Measurements from ENCODE around the gene ZNF341. TPM values are rescaled to one million over a fixed set of nuclear protein-coding genes. Genes with fewer than 3 reads are reported as not detected.
A peak's percentile ranks its signal among the peaks of the same experiment; 100 is the strongest.

Gene ZNF341
- total RNA-seq, 1 donor from 2014 or later: 4.8 TPM

DNA sequence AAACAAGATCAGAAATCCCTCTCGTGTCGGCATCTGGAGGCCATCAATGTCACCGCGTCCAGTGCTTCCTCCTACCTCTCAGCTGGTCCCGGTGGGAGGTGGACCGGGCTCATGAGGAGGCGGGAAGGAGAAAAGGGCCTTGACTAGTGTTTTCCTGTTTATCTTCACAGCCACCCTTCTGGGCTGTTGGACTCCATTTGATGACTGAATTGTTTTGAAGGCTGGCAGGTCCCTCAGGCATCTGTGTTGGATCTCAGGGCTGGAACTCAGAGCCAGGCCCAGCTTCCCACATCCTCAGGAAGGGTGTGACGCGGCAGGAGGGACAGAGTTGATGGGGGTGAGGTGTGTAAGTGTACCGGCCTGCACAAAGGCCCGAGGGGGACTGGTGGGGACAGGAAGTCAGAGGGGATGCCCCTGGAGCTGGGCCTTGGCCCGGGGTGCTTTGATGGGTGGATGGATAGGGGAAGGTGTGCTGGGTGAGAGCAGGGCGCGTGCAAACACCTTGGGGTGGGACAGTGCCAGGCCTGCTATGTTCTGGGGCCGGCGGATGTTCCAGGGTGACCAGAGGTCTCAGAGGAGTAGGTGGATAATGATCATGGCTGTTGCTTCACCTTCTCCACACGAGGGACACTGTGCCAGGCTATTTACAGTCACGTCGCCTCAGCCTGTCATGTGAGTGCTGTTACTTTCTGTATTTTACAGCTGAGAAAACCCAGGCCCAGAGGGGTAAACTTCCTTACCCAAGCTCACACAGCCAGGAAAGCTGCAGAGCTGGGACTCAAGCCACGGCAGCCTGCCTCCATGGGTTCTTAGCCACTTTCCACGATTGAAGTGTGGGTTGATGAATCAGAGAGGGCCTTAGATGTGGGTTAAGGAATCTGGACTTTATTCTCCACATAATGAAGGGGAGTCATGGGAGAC lies 61.5 kb downstream of the ZNF341 start:
- no peak for DNase-seq (ENCODE audit: low spot score)

DNA sequence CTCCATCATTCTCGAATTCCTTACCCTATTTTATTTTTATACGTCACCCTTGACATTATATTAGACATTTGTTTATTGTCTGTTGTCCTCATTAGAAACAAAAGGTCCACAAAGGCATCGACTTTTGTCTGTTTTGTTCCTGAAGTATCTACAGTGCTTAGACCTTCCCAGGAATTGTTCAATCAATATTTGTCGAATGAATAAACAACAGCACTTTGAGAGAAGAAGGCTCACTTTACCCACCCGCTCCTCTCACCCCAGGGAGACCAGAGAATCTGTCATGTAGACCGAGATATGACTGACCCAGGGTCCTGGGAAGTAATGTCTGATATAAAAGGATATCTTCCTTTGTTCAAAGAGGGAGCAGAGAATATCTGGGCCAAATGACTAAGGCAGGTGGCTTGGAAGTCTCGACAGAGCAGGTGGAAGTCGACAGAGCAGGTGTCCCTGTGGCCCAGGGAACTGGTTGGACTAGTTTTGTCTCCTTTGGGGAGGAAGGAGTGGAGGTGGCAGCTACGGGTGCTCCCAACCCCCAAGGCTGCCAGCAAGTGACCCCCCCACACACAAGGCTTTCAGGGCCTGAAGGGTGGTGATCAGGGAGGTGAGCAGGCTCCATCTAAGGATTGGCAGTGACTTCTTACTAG lies 64.6 kb downstream of the ZNF341 start:
- peak; percentile 80 for DNase-seq (ENCODE audit: low spot score)

DNA sequence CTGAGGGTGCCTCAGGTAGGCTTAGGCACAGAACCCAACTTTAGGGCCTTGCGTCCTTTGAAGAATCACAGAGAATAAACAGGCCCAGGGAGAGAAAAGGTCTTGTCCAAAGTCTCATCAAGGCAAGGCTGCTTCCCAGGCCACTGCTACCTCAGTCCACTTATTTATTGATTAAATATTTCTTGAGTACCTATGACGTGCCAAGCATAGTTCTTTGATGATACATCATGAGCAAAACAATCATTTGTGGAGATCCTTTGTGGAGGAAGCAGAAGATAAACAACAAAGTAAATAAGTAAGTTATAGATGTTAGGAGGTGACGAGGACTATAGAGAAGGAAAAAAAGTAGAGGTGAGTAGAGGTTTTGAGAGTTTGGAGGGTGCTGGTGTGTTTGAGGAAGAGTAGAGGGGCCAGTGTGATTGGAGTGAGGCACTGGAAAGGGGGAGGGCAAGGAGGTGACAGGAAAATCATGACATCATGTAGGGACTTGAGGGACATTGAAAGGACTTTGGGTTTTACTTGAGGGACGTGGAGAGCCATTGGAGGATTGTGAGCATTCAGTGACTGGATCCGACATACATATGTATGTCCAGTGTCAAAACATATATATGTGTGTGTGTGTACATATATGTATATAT lies 65.2 kb downstream of the ZNF341 start:
- no peak for DNase-seq (ENCODE audit: low spot score)

DNA sequence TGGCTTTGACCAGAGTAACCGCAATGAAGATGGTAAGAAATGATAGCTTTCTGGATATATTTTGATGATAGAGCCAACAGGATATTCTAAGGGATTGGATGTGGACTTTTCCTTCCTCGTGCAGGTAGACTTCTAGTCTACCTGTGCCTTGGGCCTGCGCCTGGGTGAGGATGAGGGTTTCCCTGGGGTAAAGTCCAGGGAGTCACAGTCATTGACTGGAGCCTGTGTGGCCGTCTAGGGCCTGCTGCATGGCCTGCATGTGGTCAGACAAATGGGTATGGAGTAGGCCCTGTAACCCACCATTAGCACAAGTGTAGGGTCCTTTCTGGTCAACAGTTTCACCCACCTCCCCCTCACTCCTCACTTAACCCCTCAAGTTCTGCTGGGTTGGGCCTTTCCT lies 66.6 kb downstream of the ZNF341 start:
- no peak for DNase-seq (ENCODE audit: low spot score)

DNA sequence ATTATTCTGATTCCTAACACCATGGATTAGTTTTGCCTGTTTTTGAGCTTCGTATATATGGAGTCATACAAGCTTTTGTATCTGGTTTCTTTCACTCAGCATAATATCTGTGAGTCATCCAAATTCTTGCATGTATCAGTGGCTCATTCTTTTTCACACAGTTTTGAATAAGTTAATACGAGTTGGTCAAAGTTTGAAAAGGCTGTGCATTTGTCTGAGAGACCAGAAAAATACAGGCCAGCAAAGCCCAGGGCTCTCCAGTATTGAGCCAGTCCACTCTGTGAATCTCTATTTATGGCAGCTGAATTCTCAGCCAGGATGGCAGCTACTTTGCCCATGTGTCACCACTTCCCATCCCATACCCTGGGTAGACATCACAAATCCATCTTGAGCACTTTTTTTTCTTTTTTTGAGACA lies 72.1 kb downstream of the ZNF341 start:
- DNase-seq (ENCODE audit: low spot score): no peak

DNA sequence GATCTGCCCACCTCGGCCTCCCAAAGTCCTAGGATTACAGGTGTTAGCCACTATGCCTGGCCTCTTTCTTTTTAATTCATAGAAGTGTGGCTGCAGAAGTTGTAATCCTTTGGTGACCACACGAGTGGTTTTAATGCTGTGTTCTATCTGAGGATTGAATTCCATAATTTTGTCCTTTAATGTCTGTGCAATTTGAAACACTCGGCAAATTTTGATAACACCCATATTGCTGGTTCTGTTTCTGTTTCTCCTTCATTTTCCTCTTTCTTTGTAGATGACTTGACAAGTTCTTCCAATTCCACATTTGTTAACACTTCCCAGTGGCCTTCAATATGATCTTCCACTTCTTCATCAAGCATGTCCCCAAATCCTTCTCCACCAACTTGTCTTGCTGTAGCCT lies 76.6 kb downstream of the ZNF341 start:
- no peak for DNase-seq (ENCODE audit: low spot score)

DNA sequence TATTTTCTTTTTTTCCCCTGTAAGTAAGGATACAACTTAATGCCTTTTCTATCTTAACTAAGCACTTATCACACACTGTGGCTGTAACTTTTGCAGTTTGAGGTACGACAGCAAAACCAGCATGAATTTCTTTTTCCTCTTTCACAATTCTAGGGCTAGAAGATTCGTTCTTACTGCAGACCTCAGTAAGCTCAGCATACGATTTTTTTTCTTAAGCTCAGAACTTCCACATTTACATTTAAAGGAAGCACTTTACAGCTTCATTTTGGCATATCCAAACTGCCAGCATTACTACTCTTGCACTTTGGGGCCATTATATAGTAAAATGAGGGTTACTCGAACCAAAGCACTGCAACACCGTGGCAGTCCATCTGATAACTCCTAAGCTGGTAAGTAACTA lies 78.5 kb downstream of the ZNF341 start:
- DNase-seq (ENCODE audit: low spot score): no peak

DNA sequence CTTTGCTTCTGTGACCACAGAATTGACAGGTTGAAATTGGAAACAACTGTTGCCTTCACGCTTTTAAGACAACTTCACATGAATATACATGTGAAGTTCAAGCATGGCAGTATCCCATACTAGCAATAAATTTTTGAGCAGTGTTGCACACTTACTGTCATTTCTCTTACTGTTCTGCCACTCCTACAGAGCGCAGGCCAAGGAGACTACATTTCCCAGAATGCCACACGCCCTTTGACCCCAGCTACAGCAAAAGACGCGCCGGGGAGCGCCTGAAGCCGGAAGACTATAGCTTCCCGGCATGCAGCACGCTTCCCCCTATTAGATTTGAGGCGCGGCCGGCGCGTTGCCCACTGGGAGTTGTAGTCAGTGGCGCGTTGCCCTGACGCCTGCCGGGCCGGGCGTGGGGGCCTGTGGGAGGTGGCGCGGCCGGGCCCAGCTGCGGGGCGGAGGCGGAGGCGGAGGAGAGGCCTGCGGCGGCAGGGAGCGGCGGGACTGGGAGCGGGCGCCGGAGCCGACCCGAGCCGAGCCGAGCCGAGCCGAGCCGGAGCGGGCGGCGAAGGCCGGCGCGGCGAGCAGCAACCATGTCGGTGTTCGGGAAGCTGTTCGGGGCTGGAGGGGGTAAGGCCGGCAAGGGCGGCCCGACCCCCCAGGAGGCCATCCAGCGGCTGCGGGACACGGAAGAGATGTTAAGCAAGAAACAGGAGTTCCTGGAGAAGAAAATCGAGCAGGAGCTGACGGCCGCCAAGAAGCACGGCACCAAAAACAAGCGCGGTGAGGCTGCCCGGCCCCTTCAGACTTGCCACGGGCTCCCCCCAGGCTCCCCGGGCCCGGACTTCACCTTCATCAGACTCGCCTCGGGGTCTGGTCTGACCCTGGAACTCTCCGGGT lies 79.3 kb downstream of the ZNF341 start, which contains the start of gene CHMP4B:
Gene CHMP4B, plus strand, starts transcription at position 464 of the 891 bp plus-strand sequence. Its CDS starts 121 bp downstream, at position 585.
- DNase-seq (ENCODE audit: low spot score): peak; percentile 99

DNA sequence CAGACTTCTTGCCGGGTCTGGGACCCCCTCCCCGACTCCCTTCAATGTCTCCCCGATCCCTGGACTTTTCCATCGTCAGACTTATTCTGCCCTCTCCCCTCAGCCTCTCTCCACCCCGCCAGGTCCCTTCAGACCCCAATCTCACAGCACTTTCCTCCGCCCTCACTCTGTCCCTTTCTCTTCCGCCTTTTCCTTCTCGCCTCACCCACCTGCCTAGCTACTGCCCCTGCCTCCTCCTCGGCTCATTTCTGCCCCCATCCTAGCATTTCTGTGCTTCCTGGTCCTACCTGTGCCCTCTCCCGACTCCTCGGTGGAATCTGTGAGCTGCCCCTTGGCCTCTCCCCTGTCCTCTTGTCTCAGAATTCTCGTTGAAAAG lies 80.0 kb downstream of the ZNF341 start:
- DNase-seq (ENCODE audit: low spot score): no peak

DNA sequence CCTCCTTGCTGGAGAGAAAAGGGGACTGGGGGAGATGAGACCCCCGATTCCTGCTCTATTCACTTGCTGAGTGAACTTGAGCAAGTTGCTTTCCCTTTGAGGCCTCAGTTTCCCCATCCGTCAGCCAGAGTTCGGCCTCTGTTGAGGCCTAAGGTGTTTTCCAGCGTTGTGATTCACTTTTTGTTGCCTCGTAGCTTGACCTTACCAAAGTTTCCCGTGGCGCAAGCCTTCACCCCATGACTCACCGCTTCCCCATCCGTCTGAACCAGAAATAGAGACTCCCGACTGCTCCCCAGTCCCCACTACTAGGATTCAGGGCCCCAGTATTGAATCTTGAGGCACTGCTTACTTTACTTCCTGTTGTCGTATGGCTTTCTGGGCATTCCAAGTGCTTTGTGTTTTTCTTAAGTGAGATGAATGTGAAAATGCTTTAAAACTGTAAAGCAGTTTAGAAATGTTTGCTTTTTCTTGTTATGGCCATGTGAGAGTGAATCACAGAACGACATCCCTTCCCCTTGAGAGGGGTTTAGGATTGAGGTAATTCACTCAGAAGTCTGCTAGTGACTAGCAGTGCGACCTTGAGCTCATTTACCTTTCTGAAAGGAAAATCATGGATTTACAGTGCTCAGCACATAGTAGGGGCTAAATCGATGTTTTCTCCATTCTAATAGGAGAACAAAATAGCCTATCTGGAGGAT lies 80.5 kb downstream of the ZNF341 start:
- peak; percentile 71 for DNase-seq (ENCODE audit: low spot score)

DNA sequence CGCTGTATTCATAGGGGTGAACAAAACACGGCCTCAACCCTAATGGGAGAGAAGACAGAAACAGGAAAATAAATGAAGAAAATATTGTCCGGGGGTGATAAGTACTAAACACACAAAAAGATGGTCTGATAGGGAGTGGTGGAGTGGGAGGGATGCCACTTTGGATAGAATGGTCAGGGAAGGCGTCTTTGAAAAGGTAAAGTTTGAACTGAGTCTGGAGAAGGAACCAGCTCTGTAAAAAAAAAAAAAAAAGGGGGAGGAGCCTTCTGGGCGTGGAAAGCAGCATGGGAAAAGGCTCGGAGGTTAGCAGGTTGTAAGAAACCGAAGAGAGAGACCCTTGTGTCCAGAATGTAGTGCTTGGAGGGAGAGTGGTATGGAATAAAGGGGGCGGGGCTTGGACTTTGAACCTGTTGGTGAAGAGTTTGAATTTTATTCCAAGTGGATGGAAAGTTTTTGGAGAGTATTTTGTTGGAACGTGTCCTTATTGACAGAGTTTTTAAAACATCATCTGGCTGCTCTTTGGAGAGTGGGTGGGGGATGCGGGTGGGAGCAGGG lies 81.2 kb downstream of the ZNF341 start:
- DNase-seq (ENCODE audit: low spot score): no peak

DNA sequence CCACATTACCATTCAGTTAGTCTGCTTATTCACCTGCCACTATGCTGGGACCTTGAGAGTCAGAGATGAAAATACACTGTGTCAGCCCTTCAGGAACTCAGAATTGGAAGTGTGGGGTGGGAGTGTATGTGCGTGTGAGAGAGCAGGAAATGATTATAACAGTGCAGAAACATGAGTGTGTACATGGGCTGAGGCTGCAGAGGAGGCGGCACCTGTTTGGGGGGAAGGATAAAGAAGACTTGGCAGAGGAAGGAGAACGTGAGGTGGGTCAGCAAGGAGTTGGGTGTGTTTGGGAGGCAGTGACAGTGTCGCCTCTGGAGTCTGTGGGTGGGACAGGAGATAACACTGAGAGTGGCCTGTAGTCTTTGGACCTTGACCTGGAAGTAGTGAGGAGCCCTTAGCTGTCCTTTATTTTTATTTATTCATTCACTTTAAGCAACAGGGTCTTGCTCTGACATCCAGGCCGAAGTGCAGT lies 82.5 kb downstream of the ZNF341 start:
- no peak for DNase-seq (ENCODE audit: low spot score)

DNA sequence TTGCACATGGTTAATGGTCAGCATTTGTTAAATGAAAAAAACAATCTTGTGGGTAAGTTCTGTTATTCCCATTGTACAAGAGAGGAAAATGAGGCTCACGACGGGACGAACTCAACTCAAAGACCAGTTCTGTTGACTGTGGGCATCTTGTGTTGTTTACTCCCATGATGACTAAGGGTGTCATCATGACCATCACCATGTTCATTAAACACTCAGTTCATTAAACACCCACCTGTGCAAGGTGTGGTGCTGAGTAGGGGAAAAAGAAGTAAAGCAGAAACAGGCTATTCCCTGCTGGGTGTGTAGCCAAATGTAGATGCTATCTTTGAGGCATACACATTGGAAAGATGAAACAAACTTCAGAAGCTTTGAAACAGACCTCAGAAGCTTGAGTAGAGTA lies 83.9 kb downstream of the ZNF341 start:
- DNase-seq (ENCODE audit: low spot score): no peak

DNA sequence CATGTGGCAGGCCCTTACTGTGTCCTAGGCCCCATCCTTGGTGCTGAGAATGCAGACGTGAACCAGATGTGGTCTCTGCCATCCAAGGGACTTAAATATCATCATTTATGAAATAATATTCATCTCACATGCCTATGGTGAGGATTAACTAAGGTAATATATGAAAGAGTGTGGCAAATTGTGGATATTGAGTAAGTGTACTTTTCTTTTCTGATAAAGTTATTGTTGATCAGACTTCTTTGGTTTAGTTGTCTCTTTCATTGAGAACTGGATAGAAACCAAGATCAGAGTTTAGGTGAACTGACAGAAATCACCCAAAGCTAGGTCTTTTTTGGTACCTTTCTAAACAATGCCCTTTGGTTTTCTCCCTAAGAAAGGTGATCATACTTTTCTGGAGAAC lies 84.4 kb downstream of the ZNF341 start:
- DNase-seq (ENCODE audit: low spot score): no peak

DNA sequence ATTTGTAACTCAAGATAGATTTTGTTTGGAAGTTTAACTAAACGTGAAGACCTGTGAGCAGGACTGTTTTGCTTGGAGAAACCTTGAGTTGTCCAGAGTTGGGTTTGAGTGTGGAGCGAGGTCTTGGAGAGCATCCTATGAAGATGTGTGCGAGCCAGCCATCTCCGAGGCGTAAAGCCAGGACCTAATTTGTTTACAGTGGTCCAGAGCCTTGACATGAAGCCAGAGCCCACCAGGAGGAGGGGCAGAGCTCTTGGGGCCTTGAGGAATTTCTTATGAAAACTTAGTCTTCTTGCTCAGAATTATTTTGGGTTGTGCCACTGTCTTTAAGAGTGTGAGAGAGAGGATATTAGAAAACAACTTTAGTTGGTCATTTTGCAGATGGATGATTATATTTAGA lies 85.6 kb downstream of the ZNF341 start:
- DNase-seq (ENCODE audit: low spot score): no peak

DNA sequence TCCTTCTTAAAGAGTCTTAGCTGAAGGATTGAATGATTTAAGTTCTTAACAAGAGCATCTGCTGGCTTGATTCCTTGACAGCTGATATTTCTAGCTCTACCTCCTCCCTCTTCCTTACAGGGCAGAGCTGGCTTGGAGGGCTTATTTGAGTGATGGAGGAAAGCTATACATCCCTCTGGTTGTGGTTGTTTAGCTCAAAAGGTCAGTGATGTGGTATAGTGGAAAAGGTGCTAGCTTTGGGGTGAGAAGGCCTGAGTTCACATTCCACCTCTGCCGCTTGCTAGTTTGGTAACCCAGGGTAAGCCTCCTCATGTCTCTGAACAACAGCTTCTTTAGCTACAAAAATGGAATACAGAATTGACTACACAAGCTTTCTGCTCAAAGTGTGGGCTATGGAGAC lies 87.7 kb downstream of the ZNF341 start:
- no peak for DNase-seq (ENCODE audit: low spot score)

DNA sequence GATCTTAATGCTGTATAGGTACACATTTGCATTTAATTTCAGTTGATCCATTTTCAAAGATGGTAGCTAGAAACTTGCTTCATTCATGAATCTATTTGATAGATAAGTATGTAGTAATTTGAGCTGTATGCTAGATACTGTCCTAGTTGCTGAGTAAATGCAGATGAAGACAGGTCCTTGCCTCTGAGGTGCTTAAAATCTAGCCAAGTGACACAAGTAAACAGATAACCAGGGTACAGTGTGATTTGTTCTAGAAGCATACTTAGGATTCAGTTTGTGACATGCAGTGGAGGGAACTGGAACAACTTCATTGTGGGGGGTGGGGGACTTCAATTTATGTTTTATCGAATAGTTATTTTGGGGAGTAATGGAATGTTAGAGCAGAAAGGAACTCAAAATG lies 88.6 kb downstream of the ZNF341 start:
- DNase-seq (ENCODE audit: low spot score): no peak

DNA sequence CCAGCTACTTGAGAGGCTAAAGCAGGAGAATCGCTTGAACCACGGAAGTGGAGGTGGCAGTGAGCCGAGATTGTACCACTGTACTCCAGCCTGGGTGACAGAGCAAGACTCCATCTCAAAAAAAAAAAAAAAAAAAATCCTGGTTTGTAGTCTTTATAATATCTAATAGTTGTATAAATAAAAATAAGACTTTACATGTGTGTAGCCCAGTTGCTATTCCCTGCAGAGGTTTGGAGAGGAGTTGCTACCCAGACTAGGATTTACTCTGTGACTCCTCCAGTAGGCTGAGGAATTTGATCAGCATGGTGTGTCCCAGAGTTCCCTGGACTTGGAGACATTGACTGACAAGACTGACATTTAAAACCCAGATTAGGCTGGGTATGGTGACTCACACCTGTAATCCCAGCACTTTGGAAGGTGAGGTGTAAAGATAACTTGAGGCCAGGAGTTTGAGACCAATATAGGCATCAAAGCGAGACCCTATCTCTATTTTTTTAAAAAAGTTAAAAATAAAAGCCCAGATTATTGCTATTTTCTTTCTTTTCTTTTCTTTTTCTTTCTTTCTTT lies 89.6 kb downstream of the ZNF341 start:
- DNase-seq (ENCODE audit: low spot score): no peak

DNA sequence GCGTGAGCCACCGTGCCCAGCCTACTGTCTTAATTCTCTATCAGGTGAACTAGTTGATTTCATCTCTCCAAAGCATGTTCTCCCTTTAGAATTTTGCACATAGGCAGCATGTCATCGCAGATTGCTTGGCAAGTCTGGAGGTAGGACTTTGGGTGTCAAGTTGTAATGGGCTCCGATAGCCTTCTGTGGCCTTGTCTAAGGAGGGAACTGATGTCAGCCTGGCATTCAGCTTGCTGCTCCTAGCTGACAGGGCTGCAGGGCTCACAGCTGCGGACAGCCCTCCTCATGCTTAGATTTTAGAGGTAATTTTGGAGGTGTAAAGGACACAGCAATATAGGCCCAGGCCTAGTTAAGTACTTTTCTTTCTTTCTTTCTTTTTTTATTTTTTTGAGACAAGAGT lies 90.6 kb downstream of the ZNF341 start:
- no peak for DNase-seq (ENCODE audit: low spot score)

DNA sequence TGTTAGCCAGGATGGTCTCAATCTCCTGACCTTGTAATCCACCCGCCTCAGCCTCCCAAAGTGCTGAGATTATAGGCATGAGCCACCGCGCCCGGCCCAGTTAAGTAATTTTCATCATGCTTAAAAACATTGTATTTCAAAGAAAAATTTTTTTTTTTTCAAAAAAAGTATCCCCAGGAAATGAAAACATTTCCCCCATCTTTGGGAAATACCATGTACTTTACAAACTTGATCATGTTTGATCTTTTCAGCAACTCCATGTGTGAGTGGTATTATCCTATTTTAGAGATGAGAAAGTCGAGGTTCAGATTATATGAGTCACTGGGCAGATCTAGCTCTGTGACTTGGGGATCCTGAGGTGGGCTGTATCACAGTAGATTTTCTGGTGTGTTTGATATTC lies 91.2 kb downstream of the ZNF341 start:
- DNase-seq (ENCODE audit: low spot score): no peak

Measured in ureter (tissue), 1 donor.